ENCODE results near the gene ATP12A. TPM values are rescaled to one million over a fixed set of nuclear protein-coding genes. Genes with fewer than 3 reads are reported as not detected.

The ATP12A gene
- total and polyA plus RNA-seq, 9 donors = 0.05 TPM; not detected in 8

DNA sequence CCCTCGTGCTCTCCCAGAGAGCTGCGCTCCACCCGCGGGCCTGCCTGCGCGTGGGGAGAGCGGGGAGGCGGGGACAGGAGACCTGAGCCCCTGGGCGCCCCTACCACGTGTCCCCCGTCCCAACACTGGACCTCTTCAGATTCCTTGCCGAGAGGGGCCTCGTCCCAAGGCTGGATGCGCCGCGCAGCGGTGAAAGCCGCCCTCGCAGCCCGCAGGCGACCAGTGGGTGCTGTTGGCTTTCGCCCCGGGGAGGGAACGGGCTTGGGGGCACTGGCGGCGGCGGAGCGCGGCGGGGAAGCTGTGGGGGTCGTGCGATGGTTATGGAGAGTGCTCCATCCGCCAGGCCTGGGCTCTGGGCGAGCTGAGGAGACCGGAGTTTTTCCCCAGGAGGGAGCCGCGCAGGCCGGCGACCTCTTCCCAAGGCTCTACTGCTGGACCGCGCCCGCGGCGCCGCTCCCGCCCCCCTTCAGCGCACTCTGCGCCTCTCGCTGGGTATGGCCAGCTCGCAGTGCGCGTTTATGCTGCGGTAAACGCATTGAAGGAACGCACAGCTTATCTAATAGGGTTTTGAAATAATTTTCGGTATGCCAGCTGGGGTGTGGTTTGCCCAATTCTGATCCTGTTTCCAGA is 66.5 kb downstream of the ATP12A start:
- DNase-seq = no peak
- Histone ChIP-seq H3K9me3 (no peaks in the 10 kb centered on the region), H3K36me3 (no peaks in the 10 kb centered on the region), H3K4me3 (no peak overlapping the region), H3K27ac (no peak overlapping the region), H3K4me1 (ENCODE audit: insufficient read depth) (no peaks in the 10 kb centered on the region), H3K27me3 (no peaks in the 10 kb centered on the region)
- WGBS, 3 donors = 0 to 1% (median 1%) methylated on average over 17 to 56 of the region's 56 CpGs
- TF ChIP-seq POLR2A (IDR thresholded peaks at IDR 0.05) (no peak), EP300 (IDR thresholded peaks at IDR 0.05) (no peak)
- TF ChIP-seq, protein P1, sequence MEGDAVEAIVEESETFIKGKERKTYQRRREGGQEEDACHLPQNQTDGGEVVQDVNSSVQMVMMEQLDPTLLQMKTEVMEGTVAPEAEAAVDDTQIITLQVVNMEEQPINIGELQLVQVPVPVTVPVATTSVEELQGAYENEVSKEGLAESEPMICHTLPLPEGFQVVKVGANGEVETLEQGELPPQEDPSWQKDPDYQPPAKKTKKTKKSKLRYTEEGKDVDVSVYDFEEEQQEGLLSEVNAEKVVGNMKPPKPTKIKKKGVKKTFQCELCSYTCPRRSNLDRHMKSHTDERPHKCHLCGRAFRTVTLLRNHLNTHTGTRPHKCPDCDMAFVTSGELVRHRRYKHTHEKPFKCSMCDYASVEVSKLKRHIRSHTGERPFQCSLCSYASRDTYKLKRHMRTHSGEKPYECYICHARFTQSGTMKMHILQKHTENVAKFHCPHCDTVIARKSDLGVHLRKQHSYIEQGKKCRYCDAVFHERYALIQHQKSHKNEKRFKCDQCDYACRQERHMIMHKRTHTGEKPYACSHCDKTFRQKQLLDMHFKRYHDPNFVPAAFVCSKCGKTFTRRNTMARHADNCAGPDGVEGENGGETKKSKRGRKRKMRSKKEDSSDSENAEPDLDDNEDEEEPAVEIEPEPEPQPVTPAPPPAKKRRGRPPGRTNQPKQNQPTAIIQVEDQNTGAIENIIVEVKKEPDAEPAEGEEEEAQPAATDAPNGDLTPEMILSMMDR (IDR thresholded peaks at IDR 0.05) = no peak
- intact Hi-C loops (cut with DNase I) = no loop called here

DNA sequence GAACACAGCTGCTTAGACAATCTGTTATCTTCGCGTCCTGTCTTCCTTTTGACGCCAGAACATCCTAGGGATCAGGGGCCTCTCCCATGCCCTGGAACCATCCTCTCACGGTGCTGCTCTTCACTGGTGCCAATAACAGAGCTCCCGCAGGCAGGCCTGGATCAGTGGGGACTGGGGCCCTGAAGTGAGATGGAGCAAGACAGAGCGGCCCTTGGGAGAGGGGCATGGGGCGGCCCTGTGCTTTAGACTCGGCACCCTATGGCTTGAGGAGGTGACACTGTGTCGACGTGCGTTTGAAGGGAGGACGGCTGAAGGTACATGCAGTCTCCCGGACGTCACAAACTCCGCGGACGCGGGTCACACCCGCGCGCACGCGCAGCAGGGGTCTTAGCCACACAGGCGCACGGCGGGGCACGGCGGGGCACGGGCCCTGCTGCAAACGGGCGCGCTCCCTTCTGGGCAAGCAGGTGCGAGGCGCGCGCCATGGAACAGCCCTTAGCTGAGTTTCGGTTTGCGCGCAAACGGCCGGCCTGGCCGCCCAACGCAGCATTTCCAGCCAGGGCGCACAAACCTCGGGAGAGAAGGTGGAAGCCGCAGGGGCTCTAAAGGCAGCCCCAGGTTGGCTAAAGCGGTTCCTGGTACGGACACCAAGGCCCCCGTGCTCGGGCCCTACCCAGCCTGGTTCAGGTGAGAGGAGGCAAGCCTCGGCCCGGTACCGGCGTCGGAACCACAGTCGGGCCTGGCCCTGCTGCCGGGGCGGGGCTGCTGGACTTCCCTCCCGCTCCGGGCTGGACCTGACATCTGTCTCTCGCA is 67.2 kb downstream of the ATP12A start:
- no peaks in the 10 kb centered on the region for H3K4me1 ChIP-seq (ENCODE audit: insufficient read depth)
- TF ChIP-seq, protein P1 (IDR thresholded peaks at IDR 0.05) = no peak
- TF ChIP-seq POLR2A (IDR thresholded peaks at IDR 0.05) (no peak), EP300 (IDR thresholded peaks at IDR 0.05) (no peak)
- 1% methylated on average over 50 to 61 of the region's 61 CpGs for WGBS, 3 donors
- no peaks in the 10 kb centered on the region for H3K36me3 ChIP-seq
- no peak overlapping the region for H3K27ac ChIP-seq
- H3K9me3 ChIP-seq = no peaks in the 10 kb centered on the region
- H3K4me3 ChIP-seq = no peak overlapping the region
- intact Hi-C loops (cut with DNase I) = no loop called here
- H3K27me3 ChIP-seq = no peaks in the 10 kb centered on the region
- no peak for DNase-seq

DNA sequence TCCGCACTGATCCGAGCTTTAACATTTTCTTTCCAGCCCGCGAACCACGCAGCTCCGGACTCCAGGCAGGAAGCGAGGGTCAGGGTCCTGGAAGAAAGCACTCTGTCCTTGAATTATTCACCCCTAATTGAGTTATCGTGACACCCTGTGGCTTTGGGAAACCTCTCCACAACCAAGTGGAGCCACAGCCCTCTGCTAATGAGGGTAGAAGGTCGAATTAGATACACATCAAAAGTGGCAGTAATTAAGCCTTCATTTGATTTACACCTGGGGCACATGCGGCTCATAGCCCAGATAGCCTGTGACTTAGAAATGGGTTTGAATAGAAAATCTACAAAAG is 67.8 kb downstream of the ATP12A start:
- no peak for TF ChIP-seq POLR2A (IDR thresholded peaks at IDR 0.05)
- no peak for TF ChIP-seq EP300 (IDR thresholded peaks at IDR 0.05)
- TF ChIP-seq, protein P1 (IDR thresholded peaks at IDR 0.05) = no peak
- intact Hi-C loops (cut with DNase I) = no loop called here

DNA sequence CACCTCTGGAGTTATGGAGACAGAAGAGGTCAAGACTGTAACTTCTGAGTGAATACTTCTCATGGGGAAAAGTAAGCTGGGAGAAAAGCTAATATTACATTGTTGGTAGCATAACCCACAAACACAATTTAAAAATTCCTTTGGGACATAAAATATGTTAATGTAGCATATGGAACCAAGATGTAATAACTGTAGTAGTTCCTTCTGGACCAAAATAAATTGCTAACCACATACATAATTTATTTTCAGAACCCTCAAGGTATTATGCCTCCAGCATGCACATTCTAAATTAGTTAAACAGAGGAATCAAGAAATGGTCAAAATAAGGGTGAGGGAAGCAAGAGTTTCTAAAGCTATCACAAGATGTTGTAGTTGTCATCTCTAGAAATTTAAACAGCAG is 79.0 kb downstream of the ATP12A start:
- intact Hi-C loops (cut with DNase I) = no loop called here
- Histone ChIP-seq H3K9me3 (no peaks in the 10 kb centered on the region), H3K27ac (no peak overlapping the region), H3K27me3 (no peaks in the 10 kb centered on the region), H3K4me1 (ENCODE audit: insufficient read depth) (no peaks in the 10 kb centered on the region), H3K4me3 (no peak overlapping the region), H3K36me3 (no peaks in the 10 kb centered on the region)
- DNase-seq = no peak
- TF ChIP-seq, protein P1 (IDR thresholded peaks at IDR 0.05) = no peak
- TF ChIP-seq EP300 (IDR thresholded peaks at IDR 0.05) = no peak
- TF ChIP-seq POLR2A (IDR thresholded peaks at IDR 0.05) = no peak

More for the DNA sequence above, 67.8 kb downstream of the ATP12A start:
- Histone ChIP-seq H3K27me3 (no peaks in the 10 kb centered on the region), H3K36me3 (no peaks in the 10 kb centered on the region), H3K4me3 (no peak overlapping the region), H3K4me1 (ENCODE audit: insufficient read depth) (no peaks in the 10 kb centered on the region), H3K27ac (no peak overlapping the region), H3K9me3 (no peaks in the 10 kb centered on the region)
- DNase-seq = no peak
- WGBS, 3 donors = 2 to 6% (median 4%) methylated on average over 10 of the region's 10 CpGs

Small RNA genes lying within 50 kb of the gene (small RNA-seq; reads per million reads assigned to genes)
- gene RNY1P7 = not detected

Other genes with a start within 250 kb of the ATP12A start
- gene PARP4, start 167.6 kb upstream of the ATP12A start, total RNA-seq = 10 to 100 TPM; 20.9 to 42.7 (median 34.5) TPM
- gene PARP4, start 167.6 kb upstream of the ATP12A start, polyA plus RNA-seq = 10 to 100 TPM; 12.8 to 53.7 TPM
- gene RNF17, start 83.8 kb downstream of the ATP12A start, total RNA-seq = under 1 TPM in 1 of 7 donors, not detected in 6; 0.71 TPM
- under 1 TPM in 1 of 2 donors, not detected in 1; 0.28 TPM for gene RNF17, start 83.8 kb downstream of the ATP12A start, polyA plus RNA-seq

Data from ovary (tissue), 9 donors.